ENCODE measurements around the gene GOLPH3L.

GRCh38 chr1:150613061-150613920 is 83.7 kb downstream of the GOLPH3L start:
- TF ChIP-seq EZH2 (optimal IDR thresholded peaks at IDR 0.05; ENCODE audit: low read depth, low read length), result no peak
- TF ChIP-seq CTCF (IDR thresholded peaks at IDR 0.05; ENCODE audit: low read length), result no peak
- no peak for TF ChIP-seq EZH2phosphoT487 (IDR thresholded peaks at IDR 0.05; ENCODE audit: low read length)

Measured in MM.1S (cell line).